GM23248 (cell line): ENCODE results near the gene FAM234B.

ENCODE experiments used
- EZH2 ChIP-seq: fragments of 200-600 bp; sonication (generic); IDR thresholded peaks from 2 replicates; pipeline ENCODE4 v1.6.1; 2018; ENCODE audit warnings: antibody characterized with exemption, mild to moderate bottlenecking; ENCODE audit not compliant: insufficient read depth, poor library complexity, severe bottlenecking
- EZH2phosphoT487 ChIP-seq: fragments of 200-600 bp; sonication (generic); IDR thresholded peaks from 2 replicates; pipeline ENCODE4 v1.6.1; 2018; ENCODE audit warnings: antibody characterized with exemption, moderate library complexity, mild to moderate bottlenecking, low read depth; ENCODE audit not compliant: insufficient read depth

DNA sequence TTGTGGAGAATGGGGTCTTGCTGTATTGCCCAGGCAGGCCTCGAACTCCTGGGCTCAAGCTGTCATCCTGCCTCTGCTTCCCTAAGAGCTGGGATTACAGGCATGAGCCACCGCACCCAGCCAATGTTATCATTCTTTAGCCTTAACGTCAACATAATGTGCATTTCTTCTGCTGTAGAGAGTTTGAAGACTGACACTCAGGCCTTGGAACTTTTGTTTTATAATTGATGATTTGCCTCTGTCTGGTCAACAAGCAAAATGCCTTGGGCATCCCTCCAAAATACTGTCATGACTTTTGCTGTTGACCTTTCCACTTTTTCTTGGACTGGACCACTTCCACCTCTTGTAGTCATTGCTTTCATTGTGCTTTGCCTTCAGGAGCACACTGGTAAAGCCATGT, 29.0 kb downstream of the FAM234B start:
- TF ChIP-seq EZH2 (no peak), EZH2phosphoT487 (no peak)
